Thyroid gland (tissue), 4 donors: ENCODE data around the gene FXYD7. TPM values are rescaled to one million over a fixed set of nuclear protein-coding genes. Genes with fewer than 3 reads are reported as not detected.

ENCODE experiments used
- DNase-seq, 2 donors: peaks; one replicate each; pipeline ENCODE4 v3.0.0-alpha.2; 2019
- H3K27ac ChIP-seq, 3 donors: fragments of 200-600 bp; sonication (generic); 1 replicate in 2 of 3; 2 replicates in 1 of 3; pipeline ENCODE4 v1.5.1; 2016 to 2019; ENCODE audit warnings: mild to moderate bottlenecking in 1 of 3, moderate library complexity in 1 of 3
- H3K27me3 ChIP-seq: fragments of 200-600 bp; sonication (generic); one replicate; pipeline ENCODE4 v1.5.1; 2019
- H3K36me3 ChIP-seq, 2 donors: fragments of 200-600 bp; sonication (generic); one replicate each; pipeline ENCODE4 v1.5.1; 2016 to 2019
- H3K4me1 ChIP-seq, 2 donors: fragments of 200-600 bp; sonication (generic); one replicate each; pipeline ENCODE4 v1.5.1; 2017 to 2019
- H3K4me3 ChIP-seq, 3 donors: fragments of 200-600 bp; sonication (generic); replicated peaks in 1 of 3; 1 replicate in 2 of 3; 2 replicates in 1 of 3; pipeline ENCODE4 v1.5.1; 2016; ENCODE audit warnings: mild to moderate bottlenecking in 1 of 3
- H3K9me3 ChIP-seq: fragments of 200-600 bp; sonication (generic); one replicate; pipeline ENCODE4 v1.5.1; 2017
- POLR2A ChIP-seq, 2 donors: fragments of 450-650 bp; IDR thresholded peaks; one replicate each; pipeline ENCODE4 v1.6.1; 2017; ENCODE audit warnings: antibody characterized with exemption in 2 of 2, mild to moderate bottlenecking in 2 of 2, moderate library complexity in 1 of 2
- WGBS, 2 donors: methylation state at CpG; one replicate each; pipeline ENCODE4 v1.1.5; 2017; 5-methylcytosine and 5-hydroxymethylcytosine counted together
- intact Hi-C: fragments of 100-400 bp; cut with DNase I; formaldehyde crosslinking; loops from one replicate; pipeline ENCODE4 v1.15.1; 2023
- total RNA-seq, 4 donors: library from RNA; depleted of rRNA; stranded (reverse); fragments of >200 nt; gene quantifications; one replicate each; pipeline ENCODE4 v1.2.3, GENCODE V29; 2016
- TF ChIP-seq, protein P1 (sequence below), 6 experiments: fragments of 200-600 bp in 3 of 6; fragments of 450-650 bp in 3 of 6; sonication (generic) in 3 of 6; IDR thresholded peaks; one replicate each; pipeline ENCODE4 v1.5.1; 2016 to 2019; ENCODE audit warnings: antibody characterized with exemption in 6 of 6, mild to moderate bottlenecking in 2 of 6, inconsistent platforms in 1 of 6, moderate library complexity in 1 of 6

FXYD7 gene
- total RNA-seq, 4 donors from 2014 or later: 1.6 TPM; not detected in 3

- H3K36me3 ChIP-seq: no peaks in the 10 kb centered on the region
- no peak for DNase-seq
- no peaks in the 10 kb centered on the region for H3K27me3 ChIP-seq
- no peak overlapping the region for H3K4me3 ChIP-seq
- TF ChIP-seq POLR2A (IDR thresholded peaks at IDR 0.05): no peak
- TF ChIP-seq, protein P1, sequence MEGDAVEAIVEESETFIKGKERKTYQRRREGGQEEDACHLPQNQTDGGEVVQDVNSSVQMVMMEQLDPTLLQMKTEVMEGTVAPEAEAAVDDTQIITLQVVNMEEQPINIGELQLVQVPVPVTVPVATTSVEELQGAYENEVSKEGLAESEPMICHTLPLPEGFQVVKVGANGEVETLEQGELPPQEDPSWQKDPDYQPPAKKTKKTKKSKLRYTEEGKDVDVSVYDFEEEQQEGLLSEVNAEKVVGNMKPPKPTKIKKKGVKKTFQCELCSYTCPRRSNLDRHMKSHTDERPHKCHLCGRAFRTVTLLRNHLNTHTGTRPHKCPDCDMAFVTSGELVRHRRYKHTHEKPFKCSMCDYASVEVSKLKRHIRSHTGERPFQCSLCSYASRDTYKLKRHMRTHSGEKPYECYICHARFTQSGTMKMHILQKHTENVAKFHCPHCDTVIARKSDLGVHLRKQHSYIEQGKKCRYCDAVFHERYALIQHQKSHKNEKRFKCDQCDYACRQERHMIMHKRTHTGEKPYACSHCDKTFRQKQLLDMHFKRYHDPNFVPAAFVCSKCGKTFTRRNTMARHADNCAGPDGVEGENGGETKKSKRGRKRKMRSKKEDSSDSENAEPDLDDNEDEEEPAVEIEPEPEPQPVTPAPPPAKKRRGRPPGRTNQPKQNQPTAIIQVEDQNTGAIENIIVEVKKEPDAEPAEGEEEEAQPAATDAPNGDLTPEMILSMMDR (IDR thresholded peaks at IDR 0.05): no peak
- H3K4me1 ChIP-seq: no peaks in the 10 kb centered on the region
- 58 to 66% methylated on average over 3 of the region's 3 CpGs for WGBS, 2 donors
- H3K9me3 ChIP-seq: no peaks in the 10 kb centered on the region
- intact Hi-C loops: no loop called here
- H3K27ac ChIP-seq: no peak overlapping the region
Observed at GRCh38 chr19:35171730-35172129, 28.7 kb downstream of the FXYD7 start.

GRCh38 chr19:35174226-35174625 is 31.2 kb downstream of the FXYD7 start:
- H3K36me3 ChIP-seq: no peaks in the 10 kb centered on the region
- 89 to 92% methylated on average over 6 of the region's 6 CpGs for WGBS, 2 donors
- no peak overlapping the region for H3K4me3 ChIP-seq
- H3K4me1 ChIP-seq: no peaks in the 10 kb centered on the region
- no peak for DNase-seq
- H3K27me3 ChIP-seq: no peaks in the 10 kb centered on the region
- no peaks in the 10 kb centered on the region for H3K9me3 ChIP-seq
- H3K27ac ChIP-seq: no peak overlapping the region
- TF ChIP-seq, protein P1 (IDR thresholded peaks at IDR 0.05): no peak
- no peak for TF ChIP-seq POLR2A (IDR thresholded peaks at IDR 0.05)
- intact Hi-C loops: no loop called here

- H3K27me3 ChIP-seq: no peaks in the 10 kb centered on the region
- no peaks in the 10 kb centered on the region for H3K9me3 ChIP-seq
- no peaks in the 10 kb centered on the region for H3K4me1 ChIP-seq
- DNase-seq: no peak
- H3K36me3 ChIP-seq: no peaks in the 10 kb centered on the region
- WGBS, 2 donors: 74 to 80% methylated on average over 3 of the region's 3 CpGs
- intact Hi-C loops: no loop called here
- no peak overlapping the region for H3K4me3 ChIP-seq
- no peak overlapping the region for H3K27ac ChIP-seq
- TF ChIP-seq, protein P1 (IDR thresholded peaks at IDR 0.05): no peak
- TF ChIP-seq POLR2A (IDR thresholded peaks at IDR 0.05): no peak
Observed at GRCh38 chr19:35176181-35176570, 33.1 kb downstream of the FXYD7 start.

DNA sequence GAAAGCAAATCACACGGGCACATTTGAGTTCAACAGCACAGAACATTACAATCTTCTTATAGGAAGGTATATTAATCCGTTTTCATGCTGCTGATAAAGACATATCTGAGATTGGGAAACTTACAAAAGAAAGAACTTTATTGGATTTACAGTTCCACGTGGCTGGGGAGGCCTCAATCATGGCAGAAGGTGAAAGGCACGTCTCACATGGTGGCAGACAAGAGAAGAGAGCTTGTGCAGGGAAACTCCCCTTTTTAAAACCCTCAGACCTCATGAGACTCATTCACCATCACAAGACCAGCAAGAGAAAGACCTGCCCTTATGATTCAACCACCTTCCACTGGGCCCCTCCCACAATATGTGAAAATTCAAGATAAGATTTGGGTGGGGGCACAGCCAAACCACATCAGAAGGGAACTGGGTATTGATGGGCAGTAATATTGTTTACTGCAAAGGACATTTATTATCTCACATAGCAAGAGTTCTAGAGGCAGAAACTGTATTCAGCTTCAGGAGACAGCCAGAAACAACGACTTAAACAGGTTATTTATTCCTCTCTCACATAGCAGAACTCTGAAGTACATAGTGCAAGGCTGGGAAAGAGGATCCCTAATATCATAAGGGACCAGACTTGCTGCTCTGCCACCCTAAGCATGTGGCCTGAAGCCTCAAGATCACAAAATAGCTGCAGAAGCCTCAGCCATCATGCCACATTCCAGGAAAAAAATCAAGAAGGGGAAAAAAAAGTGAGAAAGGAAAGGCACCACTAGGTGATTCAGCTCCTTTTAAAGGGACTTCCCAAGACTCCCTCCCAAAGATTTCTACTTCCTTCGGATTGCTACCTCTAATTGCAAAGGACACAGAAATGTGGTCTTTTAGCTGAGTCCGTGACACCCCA is 34.6 kb downstream of the FXYD7 start:
- H3K4me1 ChIP-seq: no peaks in the 10 kb centered on the region
- H3K4me3 ChIP-seq: no peak overlapping the region
- no peak for DNase-seq
- intact Hi-C loops: no loop called here
- TF ChIP-seq, protein P1 (IDR thresholded peaks at IDR 0.05): no peak
- TF ChIP-seq POLR2A (IDR thresholded peaks at IDR 0.05): no peak
- no peak overlapping the region for H3K27ac ChIP-seq
- WGBS, 2 donors: 77 to 83% methylated on average over 7 of the region's 7 CpGs
- H3K9me3 ChIP-seq: no peaks in the 10 kb centered on the region
- H3K36me3 ChIP-seq: no peaks in the 10 kb centered on the region
- H3K27me3 ChIP-seq: no peaks in the 10 kb centered on the region

- Histone ChIP-seq H3K27ac (no peak overlapping the region), H3K27me3 (no peaks in the 10 kb centered on the region), H3K4me3 (no peak overlapping the region), H3K4me1 (no peaks in the 10 kb centered on the region), H3K36me3 (no peaks in the 10 kb centered on the region), H3K9me3 (no peaks in the 10 kb centered on the region)
- TF ChIP-seq, protein P1 (IDR thresholded peaks at IDR 0.05): no peak
- no peak for TF ChIP-seq POLR2A (IDR thresholded peaks at IDR 0.05)
- 48 to 68% methylated on average over 2 of the region's 2 CpGs for WGBS, 2 donors
- intact Hi-C loops: no loop called here
- DNase-seq: no peak
Observed at GRCh38 chr19:35178701-35179100, 35.6 kb downstream of the FXYD7 start.
